Measurements from ENCODE around the gene TDRD3.

DNA sequence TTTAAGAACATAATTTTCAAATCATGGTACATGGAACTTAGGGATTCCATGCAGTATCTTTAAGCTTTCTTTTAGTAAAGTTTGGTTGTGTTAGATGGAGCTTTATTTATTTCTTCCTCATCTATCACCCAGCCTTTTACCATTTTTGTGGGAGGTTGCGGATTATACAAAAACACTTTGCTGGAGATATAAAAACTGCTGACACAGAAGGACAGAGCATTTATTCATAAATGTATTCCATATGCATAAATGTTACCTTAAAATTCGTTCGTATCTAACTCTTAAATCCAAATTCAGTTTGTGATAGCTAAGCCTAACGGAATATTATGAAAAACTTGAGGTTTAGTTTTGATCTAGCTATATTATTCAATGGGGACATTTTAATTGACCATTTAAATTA is 143.3 kb downstream of the TDRD3 start:
- TF ChIP-seq REST (IDR thresholded peaks at IDR 0.05; ENCODE audit: unreplicated experiment) (no peak), POLR2AphosphoS5 (IDR thresholded peaks at IDR 0.05; ENCODE audit: low read depth) (no peak), CTCF (conservative IDR thresholded peaks at IDR 0.05; ENCODE audit: low read depth in 2 of 2) (no peak), EZH2 (IDR thresholded peaks at IDR 0.05; ENCODE audit: low read depth, unreplicated experiment) (no peak), NANOG (IDR thresholded peaks at IDR 0.05; ENCODE audit: borderline replicate concordance) (no peak)

All from GM23338 (cell line).